ENCODE measurements around the gene ZNF467.

Gene ZNF467

DNA sequence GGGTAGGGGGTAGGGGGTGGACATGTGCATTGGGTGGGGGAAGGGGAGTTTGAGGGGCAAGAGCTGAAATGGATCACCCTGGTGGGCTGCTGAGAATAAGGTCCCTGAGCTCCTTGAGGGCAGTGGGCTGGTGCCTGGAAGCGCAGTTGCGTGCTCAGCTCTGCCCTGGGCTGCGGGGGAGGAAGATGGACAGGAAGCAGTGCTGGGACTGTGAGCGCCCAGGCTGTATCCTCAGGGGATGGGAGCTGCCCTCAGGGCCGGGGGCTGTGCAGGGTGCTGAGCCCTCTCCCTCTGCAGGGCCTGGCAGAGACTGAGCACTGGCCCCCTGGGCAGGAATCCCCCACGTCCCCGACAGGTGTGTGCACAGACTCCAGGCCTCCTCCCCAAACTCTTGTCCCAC is 24.4 kb upstream of the ZNF467 start:
- H3K27ac ChIP-seq = no peak overlapping the region
- no peak for DNase-seq (ENCODE audit: low spot score)
- TF ChIP-seq, protein P1, sequence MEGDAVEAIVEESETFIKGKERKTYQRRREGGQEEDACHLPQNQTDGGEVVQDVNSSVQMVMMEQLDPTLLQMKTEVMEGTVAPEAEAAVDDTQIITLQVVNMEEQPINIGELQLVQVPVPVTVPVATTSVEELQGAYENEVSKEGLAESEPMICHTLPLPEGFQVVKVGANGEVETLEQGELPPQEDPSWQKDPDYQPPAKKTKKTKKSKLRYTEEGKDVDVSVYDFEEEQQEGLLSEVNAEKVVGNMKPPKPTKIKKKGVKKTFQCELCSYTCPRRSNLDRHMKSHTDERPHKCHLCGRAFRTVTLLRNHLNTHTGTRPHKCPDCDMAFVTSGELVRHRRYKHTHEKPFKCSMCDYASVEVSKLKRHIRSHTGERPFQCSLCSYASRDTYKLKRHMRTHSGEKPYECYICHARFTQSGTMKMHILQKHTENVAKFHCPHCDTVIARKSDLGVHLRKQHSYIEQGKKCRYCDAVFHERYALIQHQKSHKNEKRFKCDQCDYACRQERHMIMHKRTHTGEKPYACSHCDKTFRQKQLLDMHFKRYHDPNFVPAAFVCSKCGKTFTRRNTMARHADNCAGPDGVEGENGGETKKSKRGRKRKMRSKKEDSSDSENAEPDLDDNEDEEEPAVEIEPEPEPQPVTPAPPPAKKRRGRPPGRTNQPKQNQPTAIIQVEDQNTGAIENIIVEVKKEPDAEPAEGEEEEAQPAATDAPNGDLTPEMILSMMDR (IDR thresholded peaks at IDR 0.05) = no peak
- no peak overlapping the region for H3K4me3 ChIP-seq

DNA sequence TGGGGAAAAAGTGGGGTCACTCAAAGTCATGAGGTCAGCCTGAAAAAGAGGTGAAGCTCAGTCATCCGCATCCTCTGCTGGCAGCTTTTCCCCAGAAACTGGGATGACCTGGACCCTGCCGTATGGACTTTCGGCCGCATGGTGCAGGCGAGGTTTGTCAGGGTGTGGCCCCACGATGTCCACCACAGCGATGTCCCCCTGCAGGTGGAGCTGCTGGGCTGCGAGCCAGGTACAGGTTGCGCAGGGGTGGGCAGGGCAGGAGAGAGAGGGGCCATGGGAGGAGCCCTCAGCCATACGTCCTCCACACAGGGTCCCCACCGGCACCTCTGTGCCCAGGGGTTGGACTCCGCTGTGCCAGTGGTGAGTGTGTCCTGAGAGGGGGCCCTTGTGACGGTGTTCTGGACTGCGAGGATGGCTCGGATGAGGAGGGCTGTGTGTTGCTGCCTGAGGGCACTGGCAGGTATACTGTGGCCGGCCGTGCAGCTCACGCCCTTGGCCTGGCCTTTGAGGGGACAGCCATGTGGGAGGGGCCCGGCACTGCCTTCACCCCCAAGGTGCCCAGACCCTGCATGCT is 23.0 kb upstream of the ZNF467 start:
- Histone ChIP-seq H3K27ac (no peak overlapping the region), H3K4me3 (no peak overlapping the region)
- DNase-seq (ENCODE audit: low spot score) = no peak
- TF ChIP-seq, protein P1 (IDR thresholded peaks at IDR 0.05) = no peak

DNA sequence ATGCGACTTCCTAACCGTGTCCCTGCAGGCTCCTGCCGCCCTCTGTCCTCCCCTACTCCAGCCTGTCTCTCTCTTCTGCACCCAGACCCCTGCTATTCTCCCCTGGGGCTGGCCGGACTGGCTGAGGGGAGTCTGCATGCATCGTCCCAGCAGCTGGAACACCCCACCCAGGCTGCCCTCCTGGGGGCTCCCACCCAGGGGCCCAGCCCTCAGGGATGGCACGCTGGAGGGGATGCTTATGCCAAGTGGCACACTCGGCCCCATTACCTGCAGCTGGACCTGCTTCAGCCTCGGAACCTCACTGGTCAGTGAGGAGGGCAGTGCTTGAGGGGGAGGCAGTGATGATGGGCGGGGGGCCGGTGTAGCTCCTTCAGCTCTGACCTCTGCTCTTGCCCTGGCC is 21.7 kb upstream of the ZNF467 start:
- Histone ChIP-seq H3K4me3 (no peak overlapping the region), H3K27ac (no peak overlapping the region)
- DNase-seq (ENCODE audit: low spot score) = no peak
- TF ChIP-seq, protein P1 (IDR thresholded peaks at IDR 0.05) = no peak

DNA sequence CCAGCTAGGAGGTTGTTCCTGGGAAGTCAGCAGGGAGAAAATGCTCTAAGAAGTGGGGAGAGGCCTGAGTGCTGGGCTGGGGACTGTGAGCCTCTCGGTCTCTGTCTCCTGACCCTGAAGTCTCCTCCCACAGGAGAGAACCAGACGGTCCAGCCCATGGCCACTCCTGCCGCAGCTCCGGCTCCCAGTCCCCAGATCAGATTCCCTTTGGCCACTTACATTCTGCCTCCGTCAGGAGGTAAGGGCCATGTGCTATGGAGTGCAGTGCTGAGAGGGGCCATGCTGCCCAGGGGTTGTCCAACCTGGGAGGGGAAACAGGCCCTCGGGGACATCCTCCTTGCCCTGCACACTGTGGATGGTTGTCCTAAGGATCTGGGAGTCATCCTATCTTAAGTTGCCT is 21.3 kb upstream of the ZNF467 start:
- Histone ChIP-seq H3K4me3 (no peak overlapping the region), H3K27ac (no peak overlapping the region)
- TF ChIP-seq, protein P1 (IDR thresholded peaks at IDR 0.05) = no peak
- DNase-seq (ENCODE audit: low spot score) = no peak

DNA sequence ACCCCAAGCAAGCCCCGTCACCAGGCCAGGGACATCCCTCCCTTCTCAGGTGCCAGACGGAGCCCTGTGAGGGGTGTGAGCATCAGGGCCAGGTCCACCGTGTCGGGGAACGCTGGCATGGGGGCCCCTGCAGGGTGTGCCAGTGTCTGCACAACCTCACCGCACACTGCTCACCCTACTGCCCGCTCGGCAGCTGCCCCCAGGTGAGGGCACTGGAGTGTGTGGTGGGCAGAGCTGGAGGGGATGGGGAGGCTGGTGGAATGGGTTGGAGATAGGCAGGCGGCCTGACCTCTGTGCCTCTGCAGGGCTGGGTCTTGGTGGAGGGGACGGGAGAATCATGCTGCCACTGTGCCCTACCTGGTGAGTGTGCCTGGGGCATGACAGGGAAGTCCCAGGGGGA is 19.9 kb upstream of the ZNF467 start:
- DNase-seq (ENCODE audit: low spot score) = no peak
- TF ChIP-seq, protein P1 (IDR thresholded peaks at IDR 0.05) = no peak
- H3K4me3 ChIP-seq = no peak overlapping the region
- H3K27ac ChIP-seq = no peak overlapping the region

DNA sequence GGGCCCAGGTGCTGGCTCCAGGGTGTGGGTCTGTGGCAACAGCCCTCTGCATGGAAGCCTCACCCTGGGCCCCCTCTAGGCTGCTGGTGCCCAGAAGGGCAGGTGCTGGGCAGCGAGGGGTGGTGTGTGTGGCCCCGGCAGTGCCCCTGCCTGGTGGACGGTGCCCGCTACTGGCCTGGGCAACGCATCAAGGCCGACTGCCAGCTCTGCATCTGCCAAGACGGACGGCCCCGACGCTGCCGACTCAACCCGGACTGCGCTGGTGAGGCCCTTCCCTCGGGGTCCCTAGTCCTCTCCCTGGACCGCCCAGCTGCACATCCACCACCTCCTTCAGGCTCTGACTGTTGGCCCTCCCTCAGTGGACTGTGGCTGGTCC is 18.8 kb upstream of the ZNF467 start:
- TF ChIP-seq, protein P1 (IDR thresholded peaks at IDR 0.05) = no peak
- Histone ChIP-seq H3K4me3 (no peak overlapping the region), H3K27ac (no peak overlapping the region)
- no peak for DNase-seq (ENCODE audit: low spot score)

DNA sequence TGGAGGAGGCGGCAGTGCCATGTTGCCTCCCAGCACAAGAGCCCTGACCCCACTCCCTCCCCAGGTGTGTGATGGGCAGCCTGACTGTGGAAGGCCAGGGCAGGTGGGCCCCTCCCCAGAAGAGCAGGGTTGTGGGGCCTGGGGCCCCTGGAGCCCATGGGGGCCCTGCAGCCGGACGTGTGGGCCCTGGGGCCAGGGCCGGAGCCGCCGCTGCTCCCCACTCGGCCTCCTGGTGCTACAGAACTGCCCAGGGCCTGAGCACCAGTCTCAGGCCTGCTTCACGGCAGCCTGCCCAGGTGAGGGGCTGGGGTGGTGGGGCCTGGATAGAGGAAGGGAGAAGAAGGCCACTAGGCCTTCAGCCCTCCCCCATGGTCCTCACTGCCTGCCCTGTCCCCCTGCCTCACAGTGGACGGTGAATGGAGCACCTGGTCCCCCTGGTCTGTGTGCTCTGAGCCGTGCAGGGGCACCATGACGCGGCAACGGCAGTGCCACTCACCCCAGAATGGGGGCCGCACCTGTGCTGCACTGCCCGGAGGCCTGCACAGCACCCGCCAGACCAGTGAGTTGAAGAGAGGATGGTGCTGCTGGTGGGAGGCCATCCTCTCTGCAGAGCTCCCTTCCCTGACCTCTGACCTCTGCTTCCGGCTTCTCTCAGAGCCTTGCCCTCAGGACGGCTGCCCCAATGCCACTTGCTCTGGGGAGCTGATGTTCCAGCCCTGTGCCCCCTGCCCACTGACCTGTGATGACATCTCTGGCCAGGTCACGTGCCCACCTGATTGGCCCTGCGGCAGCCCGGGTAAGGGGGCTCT is 18.2 kb upstream of the ZNF467 start:
- no peak for DNase-seq (ENCODE audit: low spot score)
- TF ChIP-seq, protein P1 (IDR thresholded peaks at IDR 0.05) = no peak
- Histone ChIP-seq H3K4me3 (no peak overlapping the region), H3K27ac (no peak overlapping the region)

Measured in coronary artery (tissue), 2 donors.